Subcutaneous adipose tissue (tissue), 4 donors: ENCODE data around the gene FST. TPM values are rescaled to one million over a fixed set of nuclear protein-coding genes. Genes with fewer than 3 reads are reported as not detected.

Experiments used
- total RNA-seq, 4 donors: library from RNA; depleted of rRNA; stranded (reverse); fragments of >200 nt; gene quantifications; one replicate each; pipeline ENCODE4 v1.1.0, GENCODE V29; 2016
- TF ChIP-seq, protein P1 (sequence below): fragments of 450-650 bp; IDR thresholded peaks from one replicate; pipeline ENCODE4 v1.5.1; 2016; ENCODE audit warnings: low read depth, mild to moderate bottlenecking, control low read depth, antibody characterized with exemption, moderate library complexity

The FST gene
- total RNA-seq, 4 donors from 2014 or later = 14.3 to 21.6 (median 16.9) TPM

DNA sequence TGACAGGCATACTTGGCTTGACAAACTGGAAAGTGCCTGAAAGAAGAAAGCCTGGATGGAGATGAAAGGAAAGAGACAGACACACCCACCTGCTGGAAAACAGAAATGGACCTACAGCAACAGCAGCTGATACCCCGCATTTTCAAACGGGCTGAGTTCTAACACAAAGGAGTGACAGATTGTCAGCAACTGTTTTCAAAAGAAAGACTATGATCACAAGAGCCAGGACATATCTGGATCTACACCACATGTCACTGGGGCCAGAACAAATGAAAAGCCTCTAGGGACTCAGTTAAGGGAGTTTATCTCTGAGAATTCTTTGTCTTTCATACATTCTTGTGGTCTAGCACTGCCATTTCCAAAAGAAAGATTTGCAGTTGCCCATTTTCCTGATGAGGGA, 24.1 kb upstream of the FST start:
- TF ChIP-seq, protein P1, sequence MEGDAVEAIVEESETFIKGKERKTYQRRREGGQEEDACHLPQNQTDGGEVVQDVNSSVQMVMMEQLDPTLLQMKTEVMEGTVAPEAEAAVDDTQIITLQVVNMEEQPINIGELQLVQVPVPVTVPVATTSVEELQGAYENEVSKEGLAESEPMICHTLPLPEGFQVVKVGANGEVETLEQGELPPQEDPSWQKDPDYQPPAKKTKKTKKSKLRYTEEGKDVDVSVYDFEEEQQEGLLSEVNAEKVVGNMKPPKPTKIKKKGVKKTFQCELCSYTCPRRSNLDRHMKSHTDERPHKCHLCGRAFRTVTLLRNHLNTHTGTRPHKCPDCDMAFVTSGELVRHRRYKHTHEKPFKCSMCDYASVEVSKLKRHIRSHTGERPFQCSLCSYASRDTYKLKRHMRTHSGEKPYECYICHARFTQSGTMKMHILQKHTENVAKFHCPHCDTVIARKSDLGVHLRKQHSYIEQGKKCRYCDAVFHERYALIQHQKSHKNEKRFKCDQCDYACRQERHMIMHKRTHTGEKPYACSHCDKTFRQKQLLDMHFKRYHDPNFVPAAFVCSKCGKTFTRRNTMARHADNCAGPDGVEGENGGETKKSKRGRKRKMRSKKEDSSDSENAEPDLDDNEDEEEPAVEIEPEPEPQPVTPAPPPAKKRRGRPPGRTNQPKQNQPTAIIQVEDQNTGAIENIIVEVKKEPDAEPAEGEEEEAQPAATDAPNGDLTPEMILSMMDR = no peak

- TF ChIP-seq, protein P1 = no peak
Observed at GRCh38 chr5:53463909-53464621, 16.4 kb upstream of the FST start.

DNA sequence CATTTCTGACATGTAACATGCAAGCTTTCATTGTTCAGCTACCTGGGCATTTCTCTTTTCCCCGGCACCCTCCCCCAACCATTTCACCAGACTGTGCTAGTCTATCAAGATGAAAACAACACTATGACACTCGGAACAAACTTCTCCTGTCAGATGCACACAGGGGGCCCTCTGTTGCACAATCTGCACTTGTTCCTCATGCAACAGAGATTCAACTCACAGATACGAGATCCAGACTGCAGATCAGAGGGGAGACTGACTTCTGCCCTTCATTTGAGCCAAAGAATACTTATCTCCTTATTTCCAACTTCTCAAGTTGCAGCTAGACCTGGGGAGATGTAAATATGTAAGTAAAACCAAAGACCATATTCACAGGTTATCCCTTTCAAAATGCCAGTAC, 15.7 kb upstream of the FST start:
- TF ChIP-seq, protein P1 = no peak

- TF ChIP-seq, protein P1 = no peak
Observed at GRCh38 chr5:53469946-53470687, 10.3 kb upstream of the FST start.

DNA sequence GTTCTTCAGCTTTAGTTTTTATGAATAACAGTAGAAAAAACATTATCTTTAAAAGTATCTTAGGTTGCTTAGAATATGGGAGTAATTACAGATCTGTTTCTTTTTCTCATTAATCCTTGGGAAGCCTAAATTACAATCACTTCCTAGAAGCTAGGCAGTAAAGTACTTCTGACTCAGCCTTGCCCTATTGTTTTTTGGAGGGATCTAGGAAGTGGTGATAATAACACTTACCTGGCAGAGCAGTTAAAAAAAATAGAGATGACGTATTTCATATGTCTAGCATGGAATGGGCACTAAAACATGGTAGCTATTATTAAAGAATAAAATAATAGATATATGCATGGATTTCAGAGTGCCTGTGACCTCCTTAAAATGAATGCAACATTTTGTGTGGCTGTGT, 8.2 kb upstream of the FST start:
- TF ChIP-seq, protein P1 = no peak

DNA sequence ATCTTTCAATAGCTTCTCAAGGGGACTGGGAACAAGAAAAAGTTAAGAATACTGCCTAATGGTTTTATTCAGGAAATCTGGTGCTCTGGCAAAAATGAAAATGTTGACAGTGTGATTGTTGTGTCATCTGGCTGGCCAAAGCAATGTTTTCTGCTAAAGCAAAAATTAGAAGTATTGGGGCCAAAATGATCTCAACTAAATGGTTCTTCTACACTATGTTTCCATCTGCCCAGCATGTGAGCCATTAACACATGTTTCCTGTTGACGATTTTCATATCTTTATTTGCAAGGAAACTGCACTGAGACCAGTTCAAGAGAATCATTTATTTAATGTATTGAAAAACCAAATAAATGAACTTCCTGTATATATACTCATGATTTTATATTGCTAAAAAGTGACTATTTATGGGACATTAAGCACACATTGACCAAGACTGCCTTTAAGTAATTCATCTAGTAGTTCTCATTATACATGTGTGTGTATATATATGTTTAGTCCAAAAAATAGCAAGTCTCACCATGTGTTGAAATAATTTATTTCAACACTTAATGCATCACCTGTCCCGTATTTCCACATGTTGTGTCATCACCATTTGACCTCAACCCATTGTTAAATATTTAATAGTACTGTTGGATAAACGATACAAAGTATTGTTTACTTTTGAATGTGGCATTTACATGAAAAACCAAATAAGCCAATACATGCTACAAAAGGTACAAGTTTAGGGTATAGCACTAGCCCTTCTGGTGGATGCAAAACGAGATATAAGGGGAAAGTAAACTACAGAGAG, 7.5 kb upstream of the FST start:
- TF ChIP-seq, protein P1 = no peak

DNA sequence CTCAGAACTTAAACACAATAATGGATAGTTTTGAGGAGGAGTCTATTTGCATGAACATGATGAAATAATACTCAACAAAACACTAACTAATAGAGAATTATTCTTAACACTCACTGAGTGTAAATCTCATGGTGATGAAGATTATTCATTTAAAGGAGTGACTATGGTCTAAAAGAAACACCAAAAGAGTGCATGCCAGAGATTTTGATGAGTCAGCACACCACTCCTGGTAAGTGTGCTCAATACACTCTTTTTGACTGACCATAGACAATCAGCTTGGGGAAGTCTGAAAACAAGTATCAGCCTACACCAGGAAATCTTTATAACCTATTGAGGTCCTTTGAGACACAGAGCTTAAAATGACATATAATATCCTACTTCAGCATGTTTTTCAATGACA, 6.8 kb upstream of the FST start:
- TF ChIP-seq, protein P1 = no peak
